Suprapubic skin (tissue), 4 donors: ENCODE data around the gene DHPS. TPM values are rescaled to one million over a fixed set of nuclear protein-coding genes. Genes with fewer than 3 reads are reported as not detected.
"Not testable (repeated sequence)": the region's sequence is repeated elsewhere in the genome, so short reads cannot be mapped to it uniquely, and the experiment has no call there.

Source experiments
- DNase-seq, 2 donors: peaks; one replicate each; pipeline ENCODE4 v3.0.0-alpha.2; 2019; ENCODE audit warnings: low spot score in 2 of 2
- H3K27ac ChIP-seq: fragments of 200-600 bp; sonication (generic); one replicate; pipeline ENCODE4 v1.5.1; 2019
- H3K27me3 ChIP-seq: fragments of 200-600 bp; sonication (generic); one replicate; pipeline ENCODE4 v1.5.1; 2019
- H3K36me3 ChIP-seq: fragments of 200-600 bp; sonication (generic); one replicate; pipeline ENCODE4 v1.5.1; 2019
- H3K4me1 ChIP-seq: fragments of 200-600 bp; sonication (generic); one replicate; pipeline ENCODE4 v1.5.1; 2019
- H3K4me3 ChIP-seq: fragments of 200-600 bp; sonication (generic); one replicate; pipeline ENCODE4 v1.5.1; 2019; ENCODE audit warnings: mild to moderate bottlenecking
- H3K9me3 ChIP-seq: fragments of 200-600 bp; sonication (generic); one replicate; pipeline ENCODE4 v1.5.1; 2019
- EP300 ChIP-seq: sonication (generic); formaldehyde crosslinking; IDR thresholded peaks from one replicate; pipeline ENCODE4 v1.6.1; 2017; ENCODE audit warnings: antibody characterized with exemption
- POLR2A ChIP-seq, 2 donors: fragments of 450-650 bp; IDR thresholded peaks; one replicate each; pipeline ENCODE4 v1.6.1; 2017; ENCODE audit warnings: antibody characterized with exemption in 2 of 2, mild to moderate bottlenecking in 2 of 2, moderate library complexity in 2 of 2
- POLR2AphosphoS5 ChIP-seq, 3 donors: sonication (generic); formaldehyde crosslinking; IDR thresholded peaks; one replicate each; pipeline ENCODE4 v1.6.1; 2017; ENCODE audit warnings: antibody characterized with exemption in 3 of 3
- WGBS: methylation state at CpG from one replicate; pipeline ENCODE4 v1.1.5; 2018; 5-methylcytosine and 5-hydroxymethylcytosine counted together
- total RNA-seq, 4 donors: library from RNA; depleted of rRNA; stranded (reverse); fragments of >200 nt; gene quantifications; one replicate each; pipeline ENCODE4 v1.1.0, GENCODE V29; 2016
- TF ChIP-seq, protein P1 (sequence below), 2 donors: fragments of 200-600 bp in 1 of 2; fragments of 450-650 bp in 1 of 2; sonication (generic) in 1 of 2; IDR thresholded peaks; one replicate each; pipeline ENCODE4 v1.5.1; 2016 to 2019; ENCODE audit warnings: antibody characterized with exemption in 2 of 2, mild to moderate bottlenecking in 1 of 2, moderate library complexity in 1 of 2

Gene DHPS
- total RNA-seq, 4 donors from 2014 or later = 108 to 265 (median 136) TPM

DNA sequence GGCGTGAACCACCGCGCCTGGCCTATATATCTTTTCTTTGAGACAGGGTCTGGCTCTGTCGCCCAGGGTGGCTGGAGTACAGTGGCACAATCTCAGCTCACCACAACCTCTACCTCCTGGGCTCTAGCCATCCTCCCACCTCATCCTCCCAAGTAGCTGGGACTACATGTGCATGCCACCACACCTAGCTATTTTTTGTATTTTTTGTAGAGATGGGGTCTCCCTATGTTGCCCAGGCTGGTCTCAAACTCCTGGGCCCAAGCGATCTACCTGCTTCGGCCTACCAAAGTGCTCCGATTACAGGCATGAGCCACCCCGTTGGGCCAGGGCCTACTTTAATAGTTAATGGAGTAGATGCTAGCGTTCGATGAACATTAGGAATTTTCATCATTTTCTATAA lies 38.6 kb upstream of the DHPS start:
- WGBS = 87% methylated on average over 10 of the region's 10 CpGs
- Histone ChIP-seq H3K27ac (peak overlapping the region; percentile 95), H3K36me3 (peaks cover 37% of the 10 kb centered on the region), H3K9me3 (no peaks in the 10 kb centered on the region), H3K4me3 (peak overlapping the region; percentile 81), H3K27me3 (no peaks in the 10 kb centered on the region), H3K4me1 (peaks cover 36% of the 10 kb centered on the region)
- TF ChIP-seq POLR2AphosphoS5 (IDR thresholded peaks at IDR 0.05) (no peak), EP300 (no peak), POLR2A (IDR thresholded peaks at IDR 0.05) (no peak)
- TF ChIP-seq, protein P1, sequence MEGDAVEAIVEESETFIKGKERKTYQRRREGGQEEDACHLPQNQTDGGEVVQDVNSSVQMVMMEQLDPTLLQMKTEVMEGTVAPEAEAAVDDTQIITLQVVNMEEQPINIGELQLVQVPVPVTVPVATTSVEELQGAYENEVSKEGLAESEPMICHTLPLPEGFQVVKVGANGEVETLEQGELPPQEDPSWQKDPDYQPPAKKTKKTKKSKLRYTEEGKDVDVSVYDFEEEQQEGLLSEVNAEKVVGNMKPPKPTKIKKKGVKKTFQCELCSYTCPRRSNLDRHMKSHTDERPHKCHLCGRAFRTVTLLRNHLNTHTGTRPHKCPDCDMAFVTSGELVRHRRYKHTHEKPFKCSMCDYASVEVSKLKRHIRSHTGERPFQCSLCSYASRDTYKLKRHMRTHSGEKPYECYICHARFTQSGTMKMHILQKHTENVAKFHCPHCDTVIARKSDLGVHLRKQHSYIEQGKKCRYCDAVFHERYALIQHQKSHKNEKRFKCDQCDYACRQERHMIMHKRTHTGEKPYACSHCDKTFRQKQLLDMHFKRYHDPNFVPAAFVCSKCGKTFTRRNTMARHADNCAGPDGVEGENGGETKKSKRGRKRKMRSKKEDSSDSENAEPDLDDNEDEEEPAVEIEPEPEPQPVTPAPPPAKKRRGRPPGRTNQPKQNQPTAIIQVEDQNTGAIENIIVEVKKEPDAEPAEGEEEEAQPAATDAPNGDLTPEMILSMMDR (IDR thresholded peaks at IDR 0.05) = no peak
- DNase-seq = no peak

DNA sequence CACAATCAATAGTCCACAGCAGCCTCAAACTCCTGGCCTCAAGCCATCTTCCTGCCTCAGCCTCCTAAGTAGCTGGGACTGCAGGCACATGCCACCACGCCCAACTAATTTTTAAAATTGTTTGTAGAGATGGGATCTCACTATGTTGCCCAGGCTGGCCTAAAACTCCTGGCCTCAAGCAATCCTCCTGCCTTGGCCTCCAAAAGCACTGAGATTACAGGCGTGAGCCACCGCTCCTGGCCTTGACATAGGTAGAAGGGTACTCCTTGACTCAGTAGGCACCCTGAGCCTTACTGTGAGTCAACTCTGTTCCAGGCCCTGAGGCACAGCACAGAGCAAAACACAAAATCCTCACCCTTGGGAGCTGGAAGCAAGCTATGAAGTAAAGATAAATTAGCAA lies 34.2 kb upstream of the DHPS start:
- WGBS = 90% methylated on average over 3 of the region's 3 CpGs
- Histone ChIP-seq H3K27me3 (no peaks in the 10 kb centered on the region), H3K4me3 (no peak overlapping the region), H3K27ac (no peak overlapping the region), H3K9me3 (no peaks in the 10 kb centered on the region), H3K36me3 (peaks cover 77% of the 10 kb centered on the region), H3K4me1 (peaks cover 16% of the 10 kb centered on the region)
- no peak for TF ChIP-seq POLR2A (IDR thresholded peaks at IDR 0.05)
- TF ChIP-seq, protein P1 (IDR thresholded peaks at IDR 0.05) = no peak
- TF ChIP-seq POLR2AphosphoS5 (IDR thresholded peaks at IDR 0.05) = no peak
- TF ChIP-seq EP300 = no peak
- DNase-seq = no peak

DNA sequence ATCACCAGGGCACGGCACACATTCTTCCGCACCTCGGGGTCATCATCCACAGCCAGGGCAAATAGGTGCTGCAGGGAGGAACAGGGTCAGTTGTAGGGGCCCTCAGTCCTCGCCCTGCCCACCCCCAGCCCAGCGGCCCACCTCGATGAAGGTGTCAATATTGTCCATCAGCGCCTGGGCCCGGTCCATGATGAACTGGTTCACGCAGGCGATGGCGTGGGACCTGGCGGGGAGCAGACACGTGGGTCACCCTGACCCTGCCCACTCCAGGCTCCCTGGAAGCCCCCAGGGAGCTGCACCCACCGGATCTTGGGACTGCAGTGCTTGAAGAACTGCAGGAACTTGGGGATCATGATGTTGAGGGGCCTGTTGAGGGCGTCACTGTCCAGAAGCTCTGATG lies 33.4 kb upstream of the DHPS start:
- Histone ChIP-seq H3K9me3 (no peaks in the 10 kb centered on the region), H3K27ac (no peak overlapping the region), H3K36me3 (peaks cover 85% of the 10 kb centered on the region), H3K27me3 (no peaks in the 10 kb centered on the region), H3K4me1 (peaks cover 8% of the 10 kb centered on the region), H3K4me3 (no peak overlapping the region)
- WGBS = no CpG with 5 or more reads among the region's 15 CpGs
- TF ChIP-seq POLR2A (IDR thresholded peaks at IDR 0.05) (no peak), POLR2AphosphoS5 (IDR thresholded peaks at IDR 0.05) (no peak), EP300 (no peak)
- TF ChIP-seq, protein P1 (IDR thresholded peaks at IDR 0.05) = no peak
- no peak for DNase-seq

DNA sequence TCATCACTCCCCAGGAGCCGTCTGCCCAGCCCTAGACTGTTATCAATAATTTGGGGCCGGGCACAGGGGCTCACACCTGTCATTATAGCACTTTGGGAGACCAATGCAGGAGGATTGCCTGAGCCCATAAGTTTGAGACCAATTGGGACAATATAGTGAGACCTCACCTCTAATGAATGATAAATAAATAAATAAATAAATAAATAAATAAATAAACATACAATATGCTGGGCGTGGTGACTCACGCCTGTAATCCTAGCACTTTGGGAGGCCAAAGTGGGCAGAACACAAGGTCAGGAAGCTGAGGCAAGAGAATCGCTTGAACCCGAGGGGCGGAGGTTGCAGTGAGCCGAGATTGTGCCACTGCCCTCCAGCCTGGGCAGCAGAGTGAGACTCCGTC lies 31.6 kb upstream of the DHPS start:
- peaks cover 93% of the 10 kb centered on the region for H3K36me3 ChIP-seq
- H3K27me3 ChIP-seq, H3K9me3 ChIP-seq, H3K4me3 ChIP-seq, DNase-seq, H3K4me1 ChIP-seq, H3K27ac ChIP-seq: not testable (repeated sequence)
- 92% methylated on average over 9 of the region's 9 CpGs for WGBS

DNA sequence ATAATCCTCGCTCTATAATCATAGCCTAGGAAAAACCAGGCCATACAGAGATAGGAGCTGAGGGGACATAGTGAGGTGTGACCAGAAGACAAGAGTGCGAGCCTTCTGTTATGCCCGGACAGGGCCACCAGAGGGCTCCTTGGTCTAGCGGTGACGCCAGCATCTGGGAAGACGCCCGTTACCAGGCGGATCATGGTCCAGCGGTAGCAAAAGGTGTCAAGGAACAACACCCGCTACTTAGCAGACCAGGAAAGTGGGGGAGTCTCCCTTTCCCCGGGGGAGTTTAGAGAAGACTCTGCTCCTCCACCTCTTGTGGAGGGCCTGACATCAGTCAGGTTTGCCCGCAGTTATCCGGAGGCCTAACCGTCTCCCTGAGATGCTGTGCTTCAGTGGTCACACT lies 30.4 kb upstream of the DHPS start:
- H3K9me3 ChIP-seq, H3K4me3 ChIP-seq, DNase-seq, H3K27ac ChIP-seq, H3K27me3 ChIP-seq, H3K4me1 ChIP-seq: not testable (repeated sequence)
- peaks cover 93% of the 10 kb centered on the region for H3K36me3 ChIP-seq
- TF ChIP-seq, protein P1 (IDR thresholded peaks at IDR 0.05) = peak in 1 of 2 donors; percentile 37
- WGBS = 73% methylated on average over 7 of the region's 14 CpGs

DNA sequence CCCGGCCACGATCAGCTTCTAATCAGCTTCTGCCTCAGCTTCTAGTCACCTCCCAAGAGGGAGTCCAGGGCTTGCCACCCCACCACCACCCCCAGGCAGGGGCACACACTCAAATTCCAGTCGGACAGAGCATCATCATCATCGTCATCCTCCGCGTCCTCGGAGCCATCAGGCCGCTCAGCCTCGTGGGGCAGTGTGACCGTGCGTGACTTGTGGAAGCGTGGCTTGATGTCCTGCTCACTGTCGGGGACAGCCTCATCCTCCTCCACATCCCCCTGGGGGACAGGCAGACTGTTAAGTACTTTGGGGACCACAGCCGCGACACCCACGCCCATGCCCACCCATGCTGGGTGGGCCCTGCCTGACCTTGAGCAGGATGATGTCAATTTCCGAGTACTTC lies 29.5 kb upstream of the DHPS start:
- no peak for DNase-seq
- H3K27ac ChIP-seq = no peak overlapping the region
- H3K4me1 ChIP-seq = no peaks in the 10 kb centered on the region
- peaks cover 95% of the 10 kb centered on the region for H3K36me3 ChIP-seq
- 97% methylated on average over 14 of the region's 17 CpGs for WGBS
- H3K9me3 ChIP-seq = no peaks in the 10 kb centered on the region
- H3K27me3 ChIP-seq = no peaks in the 10 kb centered on the region
- TF ChIP-seq POLR2AphosphoS5 (IDR thresholded peaks at IDR 0.05) (no peak), EP300 (no peak), POLR2A (IDR thresholded peaks at IDR 0.05) (no peak)
- TF ChIP-seq, protein P1 (IDR thresholded peaks at IDR 0.05) = no peak
- H3K4me3 ChIP-seq = no peak overlapping the region
